ENCODE data around the gene CEP112.

The CEP112 gene

DNA sequence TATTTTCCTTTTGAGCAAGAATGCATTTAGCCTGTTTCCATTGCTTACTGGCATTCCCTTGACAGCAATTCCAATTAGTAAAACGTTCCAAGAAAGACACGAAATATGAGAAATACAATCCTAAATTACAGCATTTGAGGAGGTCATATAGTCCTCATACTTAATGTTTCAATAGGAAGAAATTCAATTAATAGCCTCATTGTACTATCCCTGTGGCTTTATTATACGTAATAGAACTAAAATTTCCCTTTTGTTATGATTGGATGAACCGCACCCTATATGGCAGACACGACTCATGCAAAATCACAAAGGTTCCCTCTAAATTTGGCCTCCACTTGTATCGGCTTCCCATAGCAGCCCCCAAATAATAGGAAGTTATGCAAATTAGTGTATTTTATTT, 291.7 kb downstream of the CEP112 start:
- DNase-seq (ENCODE audit: insufficient read length, low spot score): no peak
- TF ChIP-seq, protein P1, sequence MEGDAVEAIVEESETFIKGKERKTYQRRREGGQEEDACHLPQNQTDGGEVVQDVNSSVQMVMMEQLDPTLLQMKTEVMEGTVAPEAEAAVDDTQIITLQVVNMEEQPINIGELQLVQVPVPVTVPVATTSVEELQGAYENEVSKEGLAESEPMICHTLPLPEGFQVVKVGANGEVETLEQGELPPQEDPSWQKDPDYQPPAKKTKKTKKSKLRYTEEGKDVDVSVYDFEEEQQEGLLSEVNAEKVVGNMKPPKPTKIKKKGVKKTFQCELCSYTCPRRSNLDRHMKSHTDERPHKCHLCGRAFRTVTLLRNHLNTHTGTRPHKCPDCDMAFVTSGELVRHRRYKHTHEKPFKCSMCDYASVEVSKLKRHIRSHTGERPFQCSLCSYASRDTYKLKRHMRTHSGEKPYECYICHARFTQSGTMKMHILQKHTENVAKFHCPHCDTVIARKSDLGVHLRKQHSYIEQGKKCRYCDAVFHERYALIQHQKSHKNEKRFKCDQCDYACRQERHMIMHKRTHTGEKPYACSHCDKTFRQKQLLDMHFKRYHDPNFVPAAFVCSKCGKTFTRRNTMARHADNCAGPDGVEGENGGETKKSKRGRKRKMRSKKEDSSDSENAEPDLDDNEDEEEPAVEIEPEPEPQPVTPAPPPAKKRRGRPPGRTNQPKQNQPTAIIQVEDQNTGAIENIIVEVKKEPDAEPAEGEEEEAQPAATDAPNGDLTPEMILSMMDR (IDR thresholded peaks at IDR 0.05; ENCODE audit: insufficient read depth, missing control alignments): no peak
- FAIRE-seq: no peak

- DNase-seq (ENCODE audit: insufficient read length, low spot score) (no peak), FAIRE-seq (no peak)
- TF ChIP-seq, protein P1 (IDR thresholded peaks at IDR 0.05; ENCODE audit: insufficient read depth, missing control alignments): no peak
These were observed 293.3 kb downstream of the CEP112 start for GRCh38 chr17:65898651-65899050.

DNA sequence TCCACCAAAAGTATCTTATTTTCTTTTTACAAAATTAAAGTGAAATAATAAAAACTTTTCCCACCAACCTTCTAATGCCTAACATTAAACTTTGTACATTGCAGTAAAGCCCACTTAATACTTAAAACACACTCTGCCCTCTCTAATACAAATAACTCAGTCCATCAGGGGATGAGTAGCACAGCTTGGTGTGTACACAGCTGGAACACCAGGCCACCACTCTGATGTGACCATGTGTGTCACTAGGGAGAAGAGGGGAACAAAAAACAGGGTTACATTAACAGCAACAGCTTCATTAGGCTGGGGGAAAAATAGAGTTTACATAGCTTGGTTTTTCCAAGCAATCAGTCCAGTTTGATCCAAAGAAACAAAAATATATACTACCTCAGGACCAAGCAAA, 295.0 kb downstream of the CEP112 start:
- FAIRE-seq (no peak), DNase-seq (ENCODE audit: insufficient read length, low spot score) (no peak)
- TF ChIP-seq, protein P1 (IDR thresholded peaks at IDR 0.05; ENCODE audit: insufficient read depth, missing control alignments): no peak

- no peak for FAIRE-seq
- no peak for DNase-seq (ENCODE audit: insufficient read length, low spot score)
- TF ChIP-seq, protein P1 (IDR thresholded peaks at IDR 0.05; ENCODE audit: insufficient read depth, missing control alignments): no peak
These were observed 296.0 kb downstream of the CEP112 start for GRCh38 chr17:65895969-65896368.

GRCh38 chr17:65893692-65894279, 298.1 kb downstream of the CEP112 start:
- no peak for DNase-seq (ENCODE audit: insufficient read length, low spot score)
- TF ChIP-seq, protein P1 (IDR thresholded peaks at IDR 0.05; ENCODE audit: insufficient read depth, missing control alignments): no peak
- FAIRE-seq: no peak

DNA sequence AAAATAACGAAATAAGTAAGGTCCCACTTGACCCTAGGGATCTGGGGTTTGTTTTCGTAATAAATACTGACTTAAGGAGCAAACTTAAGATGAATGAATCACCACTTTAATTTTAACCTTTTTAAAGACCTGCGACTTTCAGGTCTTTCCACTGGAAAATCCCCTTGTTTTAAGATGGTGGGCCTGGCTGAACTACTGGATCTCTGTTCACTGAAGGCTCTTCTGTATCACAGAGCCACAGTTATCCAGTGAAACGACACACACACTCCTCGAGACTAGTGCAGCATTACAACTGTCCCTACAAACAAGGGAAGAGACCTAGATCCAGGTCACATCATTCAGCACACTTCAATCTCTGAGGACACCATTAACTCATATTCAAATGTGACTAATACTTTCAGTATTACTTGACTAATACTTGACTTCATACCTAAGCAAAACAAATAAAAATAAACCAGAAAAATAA, 299.0 kb downstream of the CEP112 start:
- TF ChIP-seq, protein P1 (IDR thresholded peaks at IDR 0.05; ENCODE audit: insufficient read depth, missing control alignments): no peak
- no peak for FAIRE-seq
- DNase-seq (ENCODE audit: insufficient read length, low spot score): no peak

- TF ChIP-seq, protein P1 (IDR thresholded peaks at IDR 0.05; ENCODE audit: insufficient read depth, missing control alignments): no peak
- DNase-seq (ENCODE audit: insufficient read length, low spot score) (no peak), FAIRE-seq (no peak)
These were observed 300.6 kb downstream of the CEP112 start for GRCh38 chr17:65891231-65891735.
